GM12801 (cell line): ENCODE results near the gene DPF3.

ENCODE experiments used
- TF ChIP-seq, protein P1 (sequence below): IDR thresholded peaks from one replicate; pipeline ENCODE4 v1.5.1; 2011; ENCODE audit warnings: control low read depth; ENCODE audit not compliant: insufficient read length; ENCODE audit errors: extremely low read depth

The DPF3 gene

DNA sequence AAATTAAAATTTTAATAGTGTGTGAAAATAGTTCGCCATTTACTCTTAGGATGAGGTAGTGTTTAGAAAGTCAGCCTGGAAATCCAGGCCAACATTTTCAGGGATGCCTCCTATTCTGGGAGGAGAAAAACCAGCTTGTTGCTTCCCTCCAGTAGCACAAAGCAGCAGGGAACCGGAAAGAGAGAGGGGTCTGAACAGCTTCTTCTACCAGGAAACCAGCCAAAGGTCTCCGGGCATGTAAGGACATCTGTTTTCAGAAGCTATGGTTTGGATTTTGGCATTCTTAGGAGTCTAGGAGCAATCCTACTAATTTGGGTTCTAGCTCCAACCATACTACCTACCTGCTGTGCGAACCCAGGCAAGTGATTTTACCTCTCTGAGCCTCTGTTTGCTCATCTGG, 85.3 kb downstream of the DPF3 start:
- TF ChIP-seq, protein P1, sequence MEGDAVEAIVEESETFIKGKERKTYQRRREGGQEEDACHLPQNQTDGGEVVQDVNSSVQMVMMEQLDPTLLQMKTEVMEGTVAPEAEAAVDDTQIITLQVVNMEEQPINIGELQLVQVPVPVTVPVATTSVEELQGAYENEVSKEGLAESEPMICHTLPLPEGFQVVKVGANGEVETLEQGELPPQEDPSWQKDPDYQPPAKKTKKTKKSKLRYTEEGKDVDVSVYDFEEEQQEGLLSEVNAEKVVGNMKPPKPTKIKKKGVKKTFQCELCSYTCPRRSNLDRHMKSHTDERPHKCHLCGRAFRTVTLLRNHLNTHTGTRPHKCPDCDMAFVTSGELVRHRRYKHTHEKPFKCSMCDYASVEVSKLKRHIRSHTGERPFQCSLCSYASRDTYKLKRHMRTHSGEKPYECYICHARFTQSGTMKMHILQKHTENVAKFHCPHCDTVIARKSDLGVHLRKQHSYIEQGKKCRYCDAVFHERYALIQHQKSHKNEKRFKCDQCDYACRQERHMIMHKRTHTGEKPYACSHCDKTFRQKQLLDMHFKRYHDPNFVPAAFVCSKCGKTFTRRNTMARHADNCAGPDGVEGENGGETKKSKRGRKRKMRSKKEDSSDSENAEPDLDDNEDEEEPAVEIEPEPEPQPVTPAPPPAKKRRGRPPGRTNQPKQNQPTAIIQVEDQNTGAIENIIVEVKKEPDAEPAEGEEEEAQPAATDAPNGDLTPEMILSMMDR, result no peak

DNA sequence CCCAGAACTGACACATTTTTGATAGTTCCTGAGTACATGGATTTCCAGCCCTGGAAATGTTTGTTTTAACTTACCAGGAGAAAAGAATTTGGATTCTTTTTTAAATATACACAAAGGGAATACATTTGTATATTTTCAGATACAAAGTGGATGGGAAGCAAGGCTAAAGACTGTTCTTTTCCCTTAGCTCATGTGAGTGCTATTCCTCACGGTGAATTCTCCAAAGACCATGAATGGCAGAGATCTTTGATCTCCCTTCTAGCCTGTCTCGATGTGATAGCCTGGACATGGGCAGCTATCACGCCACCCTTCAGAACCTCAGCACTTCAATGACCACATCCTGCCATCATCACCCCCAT, 91.3 kb downstream of the DPF3 start:
- TF ChIP-seq, protein P1, result no peak

DNA sequence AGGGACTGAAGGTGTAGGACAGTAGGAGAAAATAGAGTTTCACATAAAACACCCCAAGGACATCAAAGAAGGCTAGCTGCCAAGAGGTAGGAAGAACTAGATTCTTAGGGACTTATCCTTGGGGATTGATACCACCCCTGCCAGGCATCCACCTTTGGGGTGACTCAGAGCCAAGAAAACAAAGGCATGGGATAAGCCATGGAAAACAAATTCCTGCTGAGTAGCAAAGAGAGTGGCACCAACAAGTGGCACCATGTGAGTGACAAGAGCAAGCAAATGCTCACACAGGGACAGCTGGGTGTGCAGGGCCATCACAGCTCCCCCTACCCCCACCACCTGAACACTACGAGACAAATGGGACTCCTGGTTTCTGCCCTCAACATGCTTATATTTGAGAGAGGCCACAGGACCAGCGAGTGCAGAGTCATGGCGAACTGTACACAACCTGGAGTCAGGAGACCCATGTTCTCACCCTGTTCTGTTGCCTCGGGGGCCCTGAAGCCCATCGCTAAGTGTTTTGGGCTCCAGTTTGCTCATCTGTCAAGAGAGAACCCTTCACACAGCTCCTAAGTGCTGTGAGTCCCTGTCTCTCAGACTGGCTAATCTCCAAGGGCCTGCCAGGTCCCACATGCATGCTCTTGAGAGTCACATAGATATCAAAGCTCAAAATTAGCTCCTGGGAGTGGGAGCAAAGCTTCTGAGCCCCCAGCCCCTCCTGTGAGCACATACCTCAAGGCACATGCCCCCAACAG, 91.9 kb downstream of the DPF3 start:
- TF ChIP-seq, protein P1, result no peak

DNA sequence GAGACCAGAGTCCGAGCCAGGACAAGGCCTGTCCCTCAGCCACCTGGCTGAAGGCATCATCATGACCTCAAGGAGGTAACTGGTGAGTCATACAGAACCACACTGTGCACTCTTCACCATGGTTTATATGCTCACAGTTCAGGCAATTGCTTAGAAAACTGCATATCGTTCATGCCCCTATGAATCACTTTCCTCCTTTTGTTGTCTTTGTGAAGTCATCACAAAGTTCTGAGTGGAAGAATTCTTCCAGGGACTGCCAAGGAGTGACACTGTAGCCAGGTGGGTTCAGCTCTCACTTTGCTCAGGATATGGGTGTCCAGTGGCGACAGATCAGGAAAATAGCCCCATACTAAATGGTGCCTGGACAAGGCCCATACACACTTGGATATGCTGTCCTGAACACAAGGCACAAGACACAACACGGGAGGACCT, 92.5 kb downstream of the DPF3 start:
- TF ChIP-seq, protein P1, result no peak

DNA sequence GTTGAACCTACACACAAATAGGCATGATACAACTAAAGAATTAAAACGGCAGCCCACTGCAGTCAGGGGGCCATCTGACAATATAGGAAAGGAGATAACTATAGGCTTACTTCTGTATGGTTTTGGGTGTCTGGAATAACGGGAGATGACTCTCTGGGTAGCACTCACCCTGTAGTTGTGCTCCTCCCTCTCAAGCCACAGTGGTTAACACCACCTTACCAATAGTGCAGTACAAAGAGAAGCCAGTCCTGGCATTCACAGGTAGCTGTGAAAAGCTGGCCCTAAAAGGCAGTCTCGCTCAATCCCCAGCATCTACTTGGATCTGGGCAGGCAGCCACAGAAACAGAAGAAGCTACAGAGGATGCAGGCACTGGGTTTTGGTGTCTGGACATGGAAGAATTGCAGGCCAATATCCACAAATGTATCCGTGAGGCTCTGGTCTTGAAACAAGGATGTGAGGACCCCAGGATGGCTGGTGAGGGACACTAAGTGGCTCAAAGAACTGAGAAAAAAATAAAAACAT, 93.0 kb downstream of the DPF3 start:
- TF ChIP-seq, protein P1, result no peak

DNA sequence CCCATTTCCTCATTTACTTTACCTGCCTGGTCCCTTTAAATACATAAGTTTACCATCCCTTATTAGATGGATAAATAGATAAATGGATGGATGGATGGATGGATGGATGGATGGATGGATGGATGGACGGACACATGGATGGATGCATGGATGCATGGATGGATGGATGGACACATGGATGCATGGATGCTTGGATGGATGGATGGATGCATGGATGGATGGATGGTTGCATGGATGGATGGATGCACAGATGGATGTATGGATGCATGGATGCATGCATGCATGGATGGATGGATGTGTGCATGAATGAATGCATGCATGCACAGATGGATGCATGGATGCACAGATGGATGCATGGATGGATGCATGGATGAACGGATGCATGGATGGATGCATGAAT, 93.6 kb downstream of the DPF3 start:
- TF ChIP-seq, protein P1, result no peak

DNA sequence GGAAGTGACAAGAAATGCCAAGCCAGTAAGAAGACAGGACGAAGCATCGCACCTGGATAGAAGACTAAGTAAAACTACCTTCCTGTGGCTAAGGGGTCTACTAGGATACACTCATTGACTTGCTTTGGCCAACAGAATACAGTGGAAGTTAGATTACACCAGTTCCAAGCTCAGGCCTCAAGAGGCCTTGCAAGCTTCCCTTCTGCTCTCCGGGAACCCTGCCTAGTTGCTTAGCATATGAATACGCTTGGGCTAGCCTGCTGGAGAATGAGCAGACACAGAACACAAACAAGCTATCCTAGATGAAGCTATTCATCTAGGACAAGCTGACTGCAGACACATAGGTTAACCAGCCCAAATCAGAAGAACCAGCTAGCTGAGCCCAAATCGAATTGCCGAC, 97.0 kb downstream of the DPF3 start:
- TF ChIP-seq, protein P1, result no peak
